ENCODE data around the gene RETN. TPM values are rescaled to one million over a fixed set of nuclear protein-coding genes. Genes with fewer than 3 reads are reported as not detected.

Gene RETN
- total and polyA plus RNA-seq, 2 experiments from 2014 or later: not detected

- Histone ChIP-seq H3K4me2 (no peak overlapping the region), H3K27me3 (ENCODE audit: insufficient read depth) (peaks cover 3% of the 10 kb centered on the region; the same call in 1 of the 2 replicates), H2AFZ (no peak overlapping the region), H4K20me1 (replicated peaks; ENCODE audit: insufficient read depth) (no peaks in the 10 kb centered on the region), H3K79me2 (replicated peaks; ENCODE audit: insufficient read depth) (no peaks in the 10 kb centered on the region), H3K4me3 (no peak overlapping the region), H3F3A (replicated peaks; ENCODE audit: low read depth) (no peaks in the 10 kb centered on the region), H3K9me2 (ENCODE audit: insufficient read depth) (no peaks in the 10 kb centered on the region), H3K27ac (ENCODE audit: low read depth) (no peak overlapping the region), H3K36me3 (ENCODE audit: insufficient read depth) (no peaks in the 10 kb centered on the region), H3K4me1 (ENCODE audit: insufficient read depth) (no peaks in the 10 kb centered on the region)
- Mint-ChIP-seq H3K4me3 (no peak overlapping the region), H3K9me3 (peaks cover 5% of the 10 kb centered on the region; the same call in 2 of the 3 replicates), H3K4me1 (no peaks in the 10 kb centered on the region), H3K27ac (no peak overlapping the region), H3K36me3 (ENCODE audit: low read depth) (no peaks in the 10 kb centered on the region), H3K27me3 (ENCODE audit: insufficient read depth, low read depth, poor library complexity) (peaks cover 6% of the 10 kb centered on the region)
- no peak for ATAC-seq
- no peak for TF ChIP-seq ZNF331 (CRISPR knock-in tag; IDR thresholded peaks at IDR 0.05; ENCODE audit: low read depth)
- no peak for TF ChIP-seq EZH2phosphoT487 (IDR thresholded peaks at IDR 0.05; ENCODE audit: unreplicated experiment)
- no peak for TF ChIP-seq ZNF462 (CRISPR knock-in tag; IDR thresholded peaks at IDR 0.05)
- TF ChIP-seq ZNF114 (CRISPR knock-in tag; IDR thresholded peaks at IDR 0.05): no peak
- no peak for TF ChIP-seq CTCF (conservative IDR thresholded peaks at IDR 0.05; ENCODE audit: low read depth in 2 of 2)
- TF ChIP-seq JUNB (IDR thresholded peaks at IDR 0.05; ENCODE audit: unreplicated experiment): no peak
- no peak for TF ChIP-seq NANOG (IDR thresholded peaks at IDR 0.05; ENCODE audit: borderline replicate concordance)
- DNase-seq (ENCODE audit: low spot score): no peak
Observed at GRCh38 chr19:7661744-7662538, 6.9 kb upstream of the RETN start.
